ENCODE results near the gene TLR2. TPM values are rescaled to one million over a fixed set of nuclear protein-coding genes. Genes with fewer than 3 reads are reported as not detected.

The TLR2 gene
- total and polyA plus RNA-seq, 7 donors: 4.3 to 25.0 (median 10.2) TPM

GRCh38 chr4:153755186-153755585, 71.1 kb downstream of the TLR2 start:
- Histone ChIP-seq H3K9me3 (no peaks in the 10 kb centered on the region), H3K4me3 (no peak overlapping the region), H3K36me3 (no peaks in the 10 kb centered on the region), H3K27me3 (peaks cover 0 to 20% (median 2%) of the 10 kb centered on the region in 3 donors), H3K27ac (no peak overlapping the region), H3K4me1 (peaks cover 0 to 11% (median 4%) of the 10 kb centered on the region in 4 donors)
- TF ChIP-seq EP300 (IDR thresholded peaks at IDR 0.05) (no peak), POLR2A (IDR thresholded peaks at IDR 0.05) (no peak), POLR2AphosphoS5 (IDR thresholded peaks at IDR 0.05) (no peak)
- TF ChIP-seq, protein P1, sequence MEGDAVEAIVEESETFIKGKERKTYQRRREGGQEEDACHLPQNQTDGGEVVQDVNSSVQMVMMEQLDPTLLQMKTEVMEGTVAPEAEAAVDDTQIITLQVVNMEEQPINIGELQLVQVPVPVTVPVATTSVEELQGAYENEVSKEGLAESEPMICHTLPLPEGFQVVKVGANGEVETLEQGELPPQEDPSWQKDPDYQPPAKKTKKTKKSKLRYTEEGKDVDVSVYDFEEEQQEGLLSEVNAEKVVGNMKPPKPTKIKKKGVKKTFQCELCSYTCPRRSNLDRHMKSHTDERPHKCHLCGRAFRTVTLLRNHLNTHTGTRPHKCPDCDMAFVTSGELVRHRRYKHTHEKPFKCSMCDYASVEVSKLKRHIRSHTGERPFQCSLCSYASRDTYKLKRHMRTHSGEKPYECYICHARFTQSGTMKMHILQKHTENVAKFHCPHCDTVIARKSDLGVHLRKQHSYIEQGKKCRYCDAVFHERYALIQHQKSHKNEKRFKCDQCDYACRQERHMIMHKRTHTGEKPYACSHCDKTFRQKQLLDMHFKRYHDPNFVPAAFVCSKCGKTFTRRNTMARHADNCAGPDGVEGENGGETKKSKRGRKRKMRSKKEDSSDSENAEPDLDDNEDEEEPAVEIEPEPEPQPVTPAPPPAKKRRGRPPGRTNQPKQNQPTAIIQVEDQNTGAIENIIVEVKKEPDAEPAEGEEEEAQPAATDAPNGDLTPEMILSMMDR (IDR thresholded peaks at IDR 0.05): no peak
- 65 to 78% methylated on average over 2 of the region's 2 CpGs for WGBS, 2 donors
- DNase-seq: no peak
- intact Hi-C loops (cut with DNase I): no loop called here

Other genes starting within 250 kb of the TLR2 start
- 10 to 100 TPM in 3 of 4 donors, 1 to 10 TPM in 1; 8.2 to 27.2 (median 15.6) TPM for gene TMEM131L, start 217.9 kb upstream of the TLR2 start, total RNA-seq
- 10 to 100 TPM in 1 of 3 donors, under 1 TPM in 2; 0.60 to 15.2 (median 0.69) TPM for gene TMEM131L, start 217.9 kb upstream of the TLR2 start, polyA plus RNA-seq
- 1 to 10 TPM in 1 of 4 donors, under 1 TPM in 1, not detected in 2; 0.99 to 1.8 TPM for gene RNF175, start 75.7 kb downstream of the TLR2 start, total RNA-seq
- gene RNF175, start 75.7 kb downstream of the TLR2 start, polyA plus RNA-seq: under 1 TPM in 1 of 3 donors, not detected in 2; 0.26 TPM
- 10 to 100 TPM; 12.1 to 64.8 (median 33.1) TPM for gene SFRP2, start 104.8 kb downstream of the TLR2 start, total RNA-seq
- 10 to 100 TPM in 1 of 3 donors, 1 to 10 TPM in 1, not detected in 1; 2.0 to 30.6 TPM for gene SFRP2, start 104.8 kb downstream of the TLR2 start, polyA plus RNA-seq